GM10266 (cell line): ENCODE measurements around the gene OLR1.
"Not testable (repeated sequence)": the region's sequence is repeated elsewhere in the genome, so short reads cannot be mapped to it uniquely, and the experiment has no call there.

ENCODE experiments used
- DNase-seq: peaks from one replicate; pipeline ENCODE4 v3.0.0; 2012; ENCODE audit errors: extremely low spot score
- TF ChIP-seq, protein P1 (sequence below): IDR thresholded peaks from 2 replicates; pipeline ENCODE4 v1.5.1; 2012; ENCODE audit warnings: mild to moderate bottlenecking, low read depth; ENCODE audit not compliant: control insufficient read depth, insufficient read depth; ENCODE audit errors: missing control alignments

OLR1 gene

DNA sequence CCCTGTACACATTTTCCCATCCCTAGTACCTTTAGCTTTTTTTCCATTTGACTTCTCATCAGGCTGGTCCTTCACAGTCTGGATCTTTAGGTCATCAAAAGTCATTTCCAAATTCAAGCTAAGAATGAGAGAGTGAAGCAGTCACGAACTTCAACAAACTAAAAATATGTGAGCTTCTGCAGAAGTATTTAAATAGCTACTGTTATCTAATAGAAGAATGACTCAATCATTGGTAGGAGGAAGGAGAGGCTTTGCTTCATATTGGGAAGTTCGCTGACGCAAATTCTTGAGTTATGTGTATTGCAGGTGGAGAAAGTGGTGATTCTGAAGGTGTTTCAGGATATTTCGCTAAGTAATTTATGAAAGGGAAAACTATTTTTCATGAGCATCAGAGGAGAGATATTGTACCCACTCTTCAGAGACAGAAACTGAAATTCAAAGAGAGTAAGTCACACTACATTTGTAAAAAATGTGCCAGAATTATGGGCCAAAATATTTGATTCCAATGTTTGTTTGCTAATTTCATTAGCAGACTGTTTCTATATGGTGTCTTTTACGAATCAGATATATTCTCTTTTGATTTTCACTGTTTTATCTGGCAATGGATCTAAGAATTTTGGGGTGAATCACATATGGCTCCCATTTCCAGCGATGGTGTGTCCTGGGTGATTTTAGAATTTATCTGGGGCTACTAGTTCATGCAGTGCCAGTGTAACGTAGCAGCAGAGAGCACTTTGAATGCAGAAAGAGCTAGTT lies at the start of gene OLR1:
TSS of gene OLR1 (minus strand) at position 160 of the 756 bp plus-strand sequence. CDS start at position 105, 55 bp downstream.
- TF ChIP-seq, protein P1, sequence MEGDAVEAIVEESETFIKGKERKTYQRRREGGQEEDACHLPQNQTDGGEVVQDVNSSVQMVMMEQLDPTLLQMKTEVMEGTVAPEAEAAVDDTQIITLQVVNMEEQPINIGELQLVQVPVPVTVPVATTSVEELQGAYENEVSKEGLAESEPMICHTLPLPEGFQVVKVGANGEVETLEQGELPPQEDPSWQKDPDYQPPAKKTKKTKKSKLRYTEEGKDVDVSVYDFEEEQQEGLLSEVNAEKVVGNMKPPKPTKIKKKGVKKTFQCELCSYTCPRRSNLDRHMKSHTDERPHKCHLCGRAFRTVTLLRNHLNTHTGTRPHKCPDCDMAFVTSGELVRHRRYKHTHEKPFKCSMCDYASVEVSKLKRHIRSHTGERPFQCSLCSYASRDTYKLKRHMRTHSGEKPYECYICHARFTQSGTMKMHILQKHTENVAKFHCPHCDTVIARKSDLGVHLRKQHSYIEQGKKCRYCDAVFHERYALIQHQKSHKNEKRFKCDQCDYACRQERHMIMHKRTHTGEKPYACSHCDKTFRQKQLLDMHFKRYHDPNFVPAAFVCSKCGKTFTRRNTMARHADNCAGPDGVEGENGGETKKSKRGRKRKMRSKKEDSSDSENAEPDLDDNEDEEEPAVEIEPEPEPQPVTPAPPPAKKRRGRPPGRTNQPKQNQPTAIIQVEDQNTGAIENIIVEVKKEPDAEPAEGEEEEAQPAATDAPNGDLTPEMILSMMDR = no peak
- DNase-seq = no peak

DNA sequence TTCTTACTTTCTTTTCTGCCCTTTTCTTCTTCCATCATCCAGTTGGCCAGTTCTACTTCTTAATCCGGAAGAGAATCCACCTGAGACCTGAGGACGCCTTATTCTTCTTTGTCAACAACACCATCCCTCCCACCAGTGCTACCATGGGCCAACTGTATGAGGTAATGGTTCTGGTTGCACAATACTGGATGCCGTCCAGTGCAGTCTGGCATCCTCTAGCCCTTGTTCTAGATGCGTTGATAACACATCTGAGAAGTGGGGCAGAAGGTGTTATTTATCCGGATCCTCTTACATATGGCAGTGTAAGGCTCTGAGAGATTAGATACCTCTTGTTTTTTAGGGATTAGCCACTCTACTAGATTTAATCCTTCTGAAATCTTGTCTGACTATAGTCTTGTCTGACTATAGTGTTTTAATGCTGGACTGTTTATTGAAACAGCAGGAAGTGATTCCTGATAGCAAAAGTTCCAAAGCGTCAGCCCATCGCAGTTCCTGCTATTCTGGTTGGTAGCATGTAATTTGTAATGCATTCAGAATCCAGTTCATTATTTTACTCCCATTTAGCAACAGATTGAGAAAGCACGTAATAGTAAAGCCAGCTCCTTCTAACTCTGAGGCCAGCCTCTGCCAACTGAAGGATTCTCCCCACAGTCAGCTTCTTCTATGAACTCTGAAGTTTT lies 48.6 kb upstream of the OLR1 start:
- DNase-seq = no peak
- TF ChIP-seq, protein P1 = no peak

DNA sequence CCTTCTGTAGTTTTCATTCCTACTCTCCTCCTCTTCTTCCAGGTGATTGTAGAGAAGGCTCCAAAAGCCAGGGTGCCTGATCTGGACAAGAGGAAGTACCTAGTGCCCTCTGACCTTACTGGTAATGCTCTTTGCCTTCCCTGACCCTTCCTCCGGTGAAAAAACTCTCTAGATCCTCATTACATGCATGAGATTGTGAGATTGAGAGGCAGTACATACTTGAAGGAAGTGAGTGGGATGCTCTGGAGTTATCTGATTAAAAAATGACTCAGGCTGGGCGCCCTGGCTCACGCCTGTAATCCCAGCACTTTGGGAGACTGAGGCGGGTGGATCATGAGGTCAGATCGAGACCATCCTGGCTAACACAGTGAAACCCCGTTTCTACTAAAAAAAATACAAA lies 46.1 kb upstream of the OLR1 start:
- DNase-seq = no peak
- TF ChIP-seq, protein P1 = no peak

- not testable (repeated sequence) for DNase-seq
Observed at GRCh38 chr12:10215946-10216345, 44.0 kb upstream of the OLR1 start.

DNA sequence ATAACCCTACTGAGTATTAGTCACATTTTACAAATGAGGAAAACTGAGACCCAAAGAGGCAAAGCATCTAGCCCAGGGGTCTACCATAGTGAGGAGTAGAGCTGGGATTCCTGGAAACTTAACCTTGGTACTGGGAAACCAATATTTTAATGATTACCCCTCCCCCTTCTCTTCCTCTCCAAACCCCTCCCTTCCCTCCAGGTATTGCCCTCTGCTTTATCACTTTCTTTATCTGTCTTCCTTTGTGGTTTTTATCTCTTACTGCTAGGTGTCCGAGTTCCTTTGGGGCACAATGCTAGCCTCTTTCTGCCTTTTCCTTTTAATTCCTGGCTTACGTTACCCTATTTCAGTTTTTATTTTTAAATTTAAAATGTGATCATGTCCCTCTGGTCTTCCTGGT lies 43.5 kb upstream of the OLR1 start:
- no peak for DNase-seq
- TF ChIP-seq, protein P1 = no peak

- TF ChIP-seq, protein P1 = no peak
- no peak for DNase-seq
Observed at GRCh38 chr12:10214895-10215267, 42.9 kb upstream of the OLR1 start.

- DNase-seq = no peak
- TF ChIP-seq, protein P1 = no peak
Observed at GRCh38 chr12:10214136-10214894, 42.4 kb upstream of the OLR1 start.
